ENCODE measurements around the gene SPATA46. TPM values are rescaled to one million over a fixed set of nuclear protein-coding genes. Genes with fewer than 3 reads are reported as not detected.

The SPATA46 gene
- total RNA-seq, 4 donors from 2014 or later: not detected

GRCh38 chr1:162343470-162343869 is 33.2 kb downstream of the SPATA46 start:
- Histone ChIP-seq H3K4me3 (no peak overlapping the region), H3K27ac (no peak overlapping the region), H3K9me3 (no peaks in the 10 kb centered on the region), H3K36me3 (no peaks in the 10 kb centered on the region), H3K4me1 (no peaks in the 10 kb centered on the region), H3K27me3 (no peaks in the 10 kb centered on the region)
- no peak for DNase-seq
- TF ChIP-seq CTCF (IDR thresholded peaks at IDR 0.05) (no peak), POLR2A (IDR thresholded peaks at IDR 0.05) (no peak)

GRCh38 chr1:162342452-162342983 is 34.1 kb downstream of the SPATA46 start:
- Histone ChIP-seq H3K9me3 (no peaks in the 10 kb centered on the region), H3K27me3 (no peaks in the 10 kb centered on the region), H3K36me3 (no peaks in the 10 kb centered on the region), H3K4me3 (no peak overlapping the region), H3K27ac (peak overlapping the region in 2 of 4 donors; percentile 2 to 38), H3K4me1 (no peaks in the 10 kb centered on the region)
- DNase-seq: no peak
- TF ChIP-seq POLR2A (IDR thresholded peaks at IDR 0.05): no peak
- no peak for TF ChIP-seq CTCF (IDR thresholded peaks at IDR 0.05)

GRCh38 chr1:162336621-162337285 is 39.9 kb downstream of the SPATA46 start:
- H3K27me3 ChIP-seq: no peaks in the 10 kb centered on the region

GRCh38 chr1:162335126-162335525 is 41.5 kb downstream of the SPATA46 start:
- H3K4me3 ChIP-seq: no peak overlapping the region
- no peak for DNase-seq
- H3K27ac ChIP-seq: no peak overlapping the region
- H3K36me3 ChIP-seq: no peaks in the 10 kb centered on the region
- H3K27me3 ChIP-seq: no peaks in the 10 kb centered on the region
- H3K9me3 ChIP-seq: no peaks in the 10 kb centered on the region
- TF ChIP-seq POLR2A (IDR thresholded peaks at IDR 0.05) (no peak), CTCF (IDR thresholded peaks at IDR 0.05) (no peak)
- no peaks in the 10 kb centered on the region for H3K4me1 ChIP-seq

More at GRCh38 chr1:162336621-162337285, 39.9 kb downstream of the SPATA46 start:
- no peaks in the 10 kb centered on the region for H3K9me3 ChIP-seq
- TF ChIP-seq POLR2A (IDR thresholded peaks at IDR 0.05) (no peak), CTCF (IDR thresholded peaks at IDR 0.05) (no peak)
- DNase-seq: no peak
- no peaks in the 10 kb centered on the region for H3K4me1 ChIP-seq
- no peaks in the 10 kb centered on the region for H3K36me3 ChIP-seq
- no peak overlapping the region for H3K27ac ChIP-seq
- H3K4me3 ChIP-seq: no peak overlapping the region

- TF ChIP-seq POLR2A (IDR thresholded peaks at IDR 0.05) (no peak), CTCF (IDR thresholded peaks at IDR 0.05) (no peak)
- H3K36me3 ChIP-seq: no peaks in the 10 kb centered on the region
- no peaks in the 10 kb centered on the region for H3K27me3 ChIP-seq
- H3K4me3 ChIP-seq: no peak overlapping the region
- H3K27ac ChIP-seq: no peak overlapping the region
- no peaks in the 10 kb centered on the region for H3K4me1 ChIP-seq
- H3K9me3 ChIP-seq: no peaks in the 10 kb centered on the region
- no peak for DNase-seq
Observed at GRCh38 chr1:162333991-162334390, 42.7 kb downstream of the SPATA46 start.
